LNCaP clone FGC (cell line): ENCODE results near the gene VSIR.

Experiments
- DNase-seq: peaks from one replicate; pipeline ENCODE4 v3.0.0-alpha.2; 2011; ENCODE audit warnings: low read depth
- H3K4me3 ChIP-seq: 2 replicates; pipeline ENCODE4 v1.5.1; 2011; ENCODE audit warnings: mild to moderate bottlenecking, low read depth, low read length, control low read depth
- TF ChIP-seq, protein P1 (sequence below): IDR thresholded peaks from 2 replicates; pipeline ENCODE4 v1.5.1; 2012; ENCODE audit warnings: mild to moderate bottlenecking; ENCODE audit not compliant: control insufficient read depth, insufficient read depth; ENCODE audit errors: extremely low read depth

The VSIR gene

GRCh38 chr10:71744897-71745663, 28.2 kb downstream of the VSIR start:
- TF ChIP-seq, protein P1, sequence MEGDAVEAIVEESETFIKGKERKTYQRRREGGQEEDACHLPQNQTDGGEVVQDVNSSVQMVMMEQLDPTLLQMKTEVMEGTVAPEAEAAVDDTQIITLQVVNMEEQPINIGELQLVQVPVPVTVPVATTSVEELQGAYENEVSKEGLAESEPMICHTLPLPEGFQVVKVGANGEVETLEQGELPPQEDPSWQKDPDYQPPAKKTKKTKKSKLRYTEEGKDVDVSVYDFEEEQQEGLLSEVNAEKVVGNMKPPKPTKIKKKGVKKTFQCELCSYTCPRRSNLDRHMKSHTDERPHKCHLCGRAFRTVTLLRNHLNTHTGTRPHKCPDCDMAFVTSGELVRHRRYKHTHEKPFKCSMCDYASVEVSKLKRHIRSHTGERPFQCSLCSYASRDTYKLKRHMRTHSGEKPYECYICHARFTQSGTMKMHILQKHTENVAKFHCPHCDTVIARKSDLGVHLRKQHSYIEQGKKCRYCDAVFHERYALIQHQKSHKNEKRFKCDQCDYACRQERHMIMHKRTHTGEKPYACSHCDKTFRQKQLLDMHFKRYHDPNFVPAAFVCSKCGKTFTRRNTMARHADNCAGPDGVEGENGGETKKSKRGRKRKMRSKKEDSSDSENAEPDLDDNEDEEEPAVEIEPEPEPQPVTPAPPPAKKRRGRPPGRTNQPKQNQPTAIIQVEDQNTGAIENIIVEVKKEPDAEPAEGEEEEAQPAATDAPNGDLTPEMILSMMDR, result no peak
- no peak for DNase-seq
- no peak overlapping the region for H3K4me3 ChIP-seq

- no peak overlapping the region for H3K4me3 ChIP-seq
- no peak for DNase-seq
- TF ChIP-seq, protein P1, result no peak
Measured at GRCh38 chr10:71743866-71744265, 29.5 kb downstream of the VSIR start.

- DNase-seq, result no peak
- H3K4me3 ChIP-seq, result no peak overlapping the region
- TF ChIP-seq, protein P1, result no peak
Measured at GRCh38 chr10:71743089-71743838, 30.1 kb downstream of the VSIR start.

- H3K4me3 ChIP-seq, result no peak overlapping the region
- DNase-seq, result no peak
- TF ChIP-seq, protein P1, result no peak
Measured at GRCh38 chr10:71742301-71743088, 30.8 kb downstream of the VSIR start.

DNA sequence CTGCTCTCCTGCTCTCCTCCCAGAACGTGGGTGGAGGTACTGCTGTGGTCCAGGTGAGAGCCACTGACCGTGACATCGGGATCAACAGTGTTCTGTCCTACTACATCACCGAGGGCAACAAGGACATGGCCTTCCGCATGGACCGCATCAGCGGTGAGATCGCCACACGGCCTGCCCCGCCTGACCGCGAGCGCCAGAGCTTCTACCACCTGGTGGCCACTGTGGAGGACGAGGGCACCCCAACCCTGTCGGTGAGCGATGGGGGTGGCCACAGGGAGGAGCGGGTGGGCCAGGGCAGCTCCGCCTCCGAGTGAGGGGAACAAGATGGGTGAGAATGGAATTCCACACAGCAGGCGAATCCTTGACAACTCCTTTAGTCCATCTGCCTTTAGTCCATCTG, 31.6 kb downstream of the VSIR start:
- DNase-seq, result no peak

DNA sequence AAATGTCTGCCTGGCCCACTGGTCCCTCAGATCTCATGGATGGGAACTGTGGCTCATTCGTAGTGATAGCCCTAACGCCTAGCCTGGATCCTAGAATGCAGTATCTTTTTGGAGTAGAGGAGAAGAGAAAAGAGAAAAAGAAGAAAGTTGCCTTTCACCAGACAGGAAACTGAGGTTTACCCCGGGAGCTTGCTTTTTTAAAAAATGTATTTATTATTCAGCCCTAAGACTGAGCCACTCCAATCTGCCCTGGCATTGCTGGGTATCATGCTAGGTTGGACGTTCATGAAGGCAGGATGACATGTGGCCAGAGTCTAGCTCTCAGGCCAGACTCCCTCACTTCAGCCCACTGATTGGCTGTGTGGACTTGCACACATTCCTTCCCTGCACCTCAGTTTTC, 32.3 kb downstream of the VSIR start:
- no peak overlapping the region for H3K4me3 ChIP-seq
- TF ChIP-seq, protein P1, result no peak
- DNase-seq, result no peak

More for the DNA sequence above, 31.6 kb downstream of the VSIR start:
- TF ChIP-seq, protein P1, result no peak
- H3K4me3 ChIP-seq, result no peak overlapping the region
